IMR-90 (cell line): ENCODE results near the gene PDE4C.

ENCODE experiments used
- CTCF ChIP-seq: conservative IDR thresholded peaks from 2 replicates; pipeline ENCODE4 v1.5.1; 2012; ENCODE audit warnings: mild to moderate bottlenecking, low read depth, low read length, improper control_type of control experiment
- ELK1 ChIP-seq: fragments of 150-350 bp; IDR thresholded peaks from 2 replicates; pipeline ENCODE4 v1.6.1; 2016; ENCODE audit warnings: low read depth, mild to moderate bottlenecking, low read length, moderate library complexity, borderline replicate concordance
- POLR2A ChIP-seq: IDR thresholded peaks from 2 replicates; pipeline ENCODE4 v1.6.1; 2012; ENCODE audit warnings: mild to moderate bottlenecking, low read depth, low read length
- RAD21 ChIP-seq: IDR thresholded peaks from 2 replicates; pipeline ENCODE4 v1.6.1; 2012; ENCODE audit warnings: low read length, improper control_type of control experiment
- SMC3 ChIP-seq: fragments of 150-350 bp; IDR thresholded peaks from 2 replicates; pipeline ENCODE4 v1.6.1; 2016; ENCODE audit warnings: low read depth, mild to moderate bottlenecking, antibody characterized with exemption, low read length, moderate library complexity

- TF ChIP-seq SMC3, result no peak
- TF ChIP-seq CTCF, result no peak
- no peak for TF ChIP-seq POLR2A
- TF ChIP-seq ELK1, result no peak
- no peak for TF ChIP-seq RAD21
These were observed 27.5 kb upstream of the PDE4C start for GRCh38 chr19:18253716-18254115.
